HFF-Myc (cell line): ENCODE results near the gene SEZ6.

Experiments
- DNase-seq: peaks from one replicate; pipeline ENCODE4 v3.0.0-alpha.2; 2011; ENCODE audit warnings: low read depth; ENCODE audit errors: extremely low read depth
- H3K4me3 ChIP-seq: replicated peaks from 2 replicates; pipeline ENCODE4 v1.5.1; 2011; ENCODE audit warnings: low read depth, mild to moderate bottlenecking, control low read depth, low read length
- TF ChIP-seq, protein P1 (sequence below): IDR thresholded peaks from 2 replicates; pipeline ENCODE4 v1.5.1; 2012; ENCODE audit warnings: mild to moderate bottlenecking, low read depth, low read length, control low read depth; ENCODE audit errors: missing control alignments

SEZ6 gene

DNA sequence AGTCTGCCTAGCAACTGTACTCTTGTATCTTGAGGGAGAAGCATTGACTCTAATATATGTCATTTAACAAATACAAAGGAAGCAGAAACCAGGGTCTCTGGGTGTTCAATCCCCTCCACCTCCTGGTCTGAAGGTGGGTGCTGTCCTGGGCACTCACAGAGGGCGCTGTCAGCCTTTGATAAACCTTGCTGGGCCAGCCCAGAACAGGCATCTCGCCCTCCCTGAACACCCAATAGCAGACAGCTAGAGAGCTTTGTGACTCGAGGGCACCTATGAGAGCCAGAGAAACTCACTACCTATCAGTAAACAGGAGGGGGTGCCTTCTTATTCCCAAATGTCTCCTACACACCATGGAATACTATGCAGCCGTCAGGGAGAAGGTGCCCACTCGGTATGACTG is 30.8 kb upstream of the SEZ6 start:
- no peak overlapping the region for H3K4me3 ChIP-seq
- TF ChIP-seq, protein P1, sequence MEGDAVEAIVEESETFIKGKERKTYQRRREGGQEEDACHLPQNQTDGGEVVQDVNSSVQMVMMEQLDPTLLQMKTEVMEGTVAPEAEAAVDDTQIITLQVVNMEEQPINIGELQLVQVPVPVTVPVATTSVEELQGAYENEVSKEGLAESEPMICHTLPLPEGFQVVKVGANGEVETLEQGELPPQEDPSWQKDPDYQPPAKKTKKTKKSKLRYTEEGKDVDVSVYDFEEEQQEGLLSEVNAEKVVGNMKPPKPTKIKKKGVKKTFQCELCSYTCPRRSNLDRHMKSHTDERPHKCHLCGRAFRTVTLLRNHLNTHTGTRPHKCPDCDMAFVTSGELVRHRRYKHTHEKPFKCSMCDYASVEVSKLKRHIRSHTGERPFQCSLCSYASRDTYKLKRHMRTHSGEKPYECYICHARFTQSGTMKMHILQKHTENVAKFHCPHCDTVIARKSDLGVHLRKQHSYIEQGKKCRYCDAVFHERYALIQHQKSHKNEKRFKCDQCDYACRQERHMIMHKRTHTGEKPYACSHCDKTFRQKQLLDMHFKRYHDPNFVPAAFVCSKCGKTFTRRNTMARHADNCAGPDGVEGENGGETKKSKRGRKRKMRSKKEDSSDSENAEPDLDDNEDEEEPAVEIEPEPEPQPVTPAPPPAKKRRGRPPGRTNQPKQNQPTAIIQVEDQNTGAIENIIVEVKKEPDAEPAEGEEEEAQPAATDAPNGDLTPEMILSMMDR, result no peak
- no peak for DNase-seq

DNA sequence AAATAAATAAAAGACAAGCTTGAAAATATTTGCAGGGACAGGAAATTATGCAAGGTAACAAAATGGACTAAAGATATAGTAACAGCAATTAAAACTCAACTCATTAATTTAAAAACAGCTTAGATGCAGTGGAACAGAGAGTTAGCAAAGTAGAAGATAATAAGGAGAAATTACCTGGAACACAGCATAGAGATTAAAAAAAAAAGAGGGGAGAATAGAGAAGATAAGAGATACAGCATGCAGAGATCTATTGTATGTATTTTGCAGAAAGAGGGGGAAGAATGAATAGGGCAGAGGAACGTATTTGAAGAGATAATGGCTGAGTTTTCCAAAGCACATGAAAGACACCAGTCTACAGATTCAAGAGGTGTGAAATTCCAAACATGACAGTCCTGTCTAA is 28.7 kb upstream of the SEZ6 start:
- no peak overlapping the region for H3K4me3 ChIP-seq
- DNase-seq, result no peak
- TF ChIP-seq, protein P1, result no peak

DNA sequence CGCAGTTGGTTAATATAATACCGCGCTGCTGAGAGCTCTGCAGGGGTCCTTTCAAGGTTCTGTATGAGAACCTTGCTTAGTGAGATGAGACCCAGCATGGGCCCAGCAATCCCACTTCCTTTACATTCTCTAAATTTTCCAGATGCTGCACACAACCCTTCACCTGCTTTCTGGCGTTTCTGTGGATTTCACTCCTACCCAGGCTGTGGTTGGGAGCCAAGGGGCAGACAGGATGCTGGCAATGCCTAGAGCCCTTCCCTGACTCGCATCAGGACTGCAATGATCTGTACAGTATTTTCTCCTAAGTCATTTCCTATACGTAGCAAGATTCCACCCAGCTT is 27.0 kb upstream of the SEZ6 start:
- no peak for DNase-seq
- TF ChIP-seq, protein P1, result no peak
- no peak overlapping the region for H3K4me3 ChIP-seq

DNA sequence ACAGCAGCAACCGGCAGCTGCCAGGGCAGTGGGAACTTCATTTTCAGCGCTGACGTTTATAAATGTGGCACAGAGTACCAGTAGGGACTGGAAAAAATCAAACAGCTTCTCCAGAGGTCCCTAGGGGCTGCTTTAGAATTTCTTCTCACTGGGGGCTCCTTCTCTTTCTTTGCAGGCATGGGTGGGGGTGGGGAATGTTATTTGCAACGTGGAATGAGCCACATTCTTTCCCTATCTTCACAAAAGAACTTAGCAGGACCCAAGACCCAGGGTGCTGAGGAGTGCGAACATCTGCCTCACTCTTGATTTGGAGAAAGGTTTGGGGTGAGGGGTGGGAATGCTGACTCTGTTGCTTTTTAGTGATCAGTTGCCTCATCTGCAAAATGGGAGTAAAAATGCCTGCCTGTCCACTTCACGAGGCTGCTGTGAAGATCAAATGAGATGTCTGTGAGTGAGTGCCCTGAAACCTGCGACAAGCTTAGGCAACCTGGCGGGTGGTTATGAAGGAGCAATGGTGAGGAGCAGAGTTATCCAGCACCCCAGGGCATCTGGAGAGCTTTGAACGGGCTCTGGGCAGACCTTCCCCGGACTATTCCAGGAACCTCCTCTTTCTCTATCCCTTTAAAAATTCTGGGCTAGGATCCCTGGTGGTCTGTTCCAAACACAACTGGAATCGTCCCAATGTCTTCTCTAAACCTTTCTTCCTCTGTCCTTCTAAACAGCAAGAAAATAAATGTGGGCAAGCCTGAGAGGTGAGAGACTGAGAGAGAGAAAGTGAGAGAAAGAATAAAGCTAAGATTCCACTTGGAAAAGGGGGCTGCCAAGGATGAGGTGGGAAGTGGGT is 26.4 kb upstream of the SEZ6 start:
- no peak for DNase-seq
- TF ChIP-seq, protein P1, result no peak
- H3K4me3 ChIP-seq, result no peak overlapping the region

DNA sequence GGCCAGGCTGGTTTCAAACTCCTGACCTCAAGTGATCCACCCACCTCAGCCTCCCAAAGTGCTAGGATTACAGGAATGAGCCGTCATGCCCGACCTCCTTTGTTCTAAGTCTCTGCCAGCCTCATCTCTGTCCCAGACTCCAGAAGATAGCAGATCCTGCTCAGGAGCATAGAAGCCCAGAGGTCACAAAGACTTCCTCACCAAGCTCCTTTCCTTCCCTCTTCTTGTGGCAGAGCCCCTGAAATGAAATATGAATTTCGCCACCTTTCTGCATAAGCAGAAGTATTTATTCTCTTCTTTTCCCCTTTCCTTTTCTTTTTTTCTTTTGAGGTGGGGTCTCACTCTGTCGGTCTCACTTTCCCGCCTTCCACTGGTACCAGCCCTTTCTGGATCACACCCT is 25.7 kb upstream of the SEZ6 start:
- no peak for DNase-seq
- H3K4me3 ChIP-seq, result no peak overlapping the region
- TF ChIP-seq, protein P1, result no peak

DNA sequence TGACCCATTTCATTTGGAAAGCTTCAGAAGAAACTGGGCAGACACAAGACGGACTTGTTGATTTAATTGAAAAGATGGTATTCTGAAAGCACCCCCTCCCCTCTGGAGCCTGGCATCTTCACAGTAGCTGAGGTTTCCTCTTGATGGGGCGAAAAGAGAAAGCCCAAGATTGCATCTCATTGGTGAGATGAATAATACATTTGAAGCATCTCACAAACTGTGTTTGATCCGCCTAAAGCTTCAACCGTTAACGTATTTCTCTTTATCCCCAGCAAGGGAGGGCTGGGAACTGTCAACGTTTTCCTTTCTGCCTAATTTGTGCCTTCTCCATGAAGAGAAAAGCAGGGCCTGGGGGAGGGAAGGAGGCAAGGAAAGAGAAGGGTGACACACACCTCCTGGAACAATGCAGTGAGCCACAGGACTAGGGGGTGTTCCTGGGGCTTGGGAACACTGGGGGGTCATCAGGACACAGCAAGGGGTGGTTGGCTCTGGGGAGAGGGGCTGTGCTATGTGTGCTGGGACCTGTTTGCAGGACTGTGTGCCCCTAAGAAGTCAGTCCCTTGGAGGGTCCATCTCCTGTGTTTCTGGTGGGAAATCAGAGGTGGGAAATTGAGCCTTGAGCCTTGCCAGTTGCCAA is 18.6 kb upstream of the SEZ6 start:
- no peak overlapping the region for H3K4me3 ChIP-seq
- no peak for DNase-seq
- TF ChIP-seq, protein P1, result no peak
